GM18526 (cell line): ENCODE data around the gene BOLL.

Experiments
- POLR2A ChIP-seq: IDR thresholded peaks from 3 replicates; pipeline ENCODE4 v1.6.1; 2011; ENCODE audit not compliant: insufficient read length; ENCODE audit errors: extremely low read depth

BOLL gene

DNA sequence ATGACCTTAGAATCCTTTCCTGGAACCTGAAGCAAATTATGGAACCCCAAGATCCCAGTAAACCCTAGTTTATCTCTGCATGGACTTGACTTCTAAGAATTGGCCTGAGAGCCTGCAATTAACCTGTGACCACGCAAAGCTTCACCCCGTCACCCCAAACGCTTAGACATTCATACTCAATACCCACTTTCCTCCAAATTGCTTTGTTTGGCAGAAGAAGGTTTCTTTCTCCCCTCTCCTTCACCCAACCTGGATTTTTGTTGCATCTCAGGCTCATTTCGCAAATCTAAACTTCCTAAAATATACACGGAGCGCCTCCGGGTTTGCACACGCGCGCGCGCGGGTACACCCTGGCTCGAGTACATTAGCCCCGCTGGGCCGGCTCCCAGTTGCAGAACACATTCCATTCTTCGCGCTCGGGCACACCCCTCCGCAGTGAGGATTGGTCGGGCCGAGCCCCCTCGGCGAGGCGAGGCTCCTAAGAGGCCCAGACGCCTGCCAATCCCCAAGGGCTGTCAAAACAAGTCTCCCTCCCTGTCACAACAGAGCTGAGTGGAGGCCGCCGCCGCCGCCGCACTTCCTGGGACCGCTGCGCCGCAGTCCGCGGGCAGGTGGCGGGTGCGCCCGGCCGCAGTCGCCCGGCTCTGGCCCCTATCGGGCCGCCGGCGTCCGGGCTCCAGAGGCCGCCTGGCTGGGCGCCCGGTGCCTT is 19.1 kb upstream of the BOLL start, which contains the start of gene PLCL1:
Gene PLCL1, plus strand, starts transcription at position 545 of the 709 bp plus-strand sequence.
- no peak for TF ChIP-seq POLR2A

- TF ChIP-seq POLR2A = no peak
Observed at GRCh38 chr2:197803033-197803444, 17.9 kb upstream of the BOLL start.

- TF ChIP-seq POLR2A = no peak
Observed at GRCh38 chr2:197801033-197801432, 15.9 kb upstream of the BOLL start.

- no peak for TF ChIP-seq POLR2A
Observed at GRCh38 chr2:197800091-197800490, 15.0 kb upstream of the BOLL start.

DNA sequence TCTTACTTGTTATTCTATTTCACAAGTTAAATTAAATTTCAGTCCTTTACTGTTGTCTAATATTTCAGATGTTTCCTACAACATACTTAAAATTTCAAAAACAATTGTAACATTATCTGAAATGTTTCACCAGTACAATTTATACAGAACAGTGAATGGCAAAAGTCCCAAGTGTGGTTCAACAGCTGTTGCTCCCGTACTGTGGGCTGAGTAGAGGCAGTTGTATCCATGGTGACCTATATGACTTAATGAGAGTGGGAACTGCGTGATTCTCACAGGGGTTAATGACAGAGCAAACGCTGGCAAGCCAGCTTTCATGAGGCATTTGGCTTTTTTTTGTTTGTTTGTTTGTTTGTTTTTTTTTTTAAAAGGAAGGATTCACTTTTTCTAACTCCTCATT is 13.9 kb upstream of the BOLL start:
- no peak for TF ChIP-seq POLR2A

GRCh38 chr2:197798187-197798586 is 13.1 kb upstream of the BOLL start:
- no peak for TF ChIP-seq POLR2A

- TF ChIP-seq POLR2A = no peak
Observed at GRCh38 chr2:197795277-197795676, 10.2 kb upstream of the BOLL start.

DNA sequence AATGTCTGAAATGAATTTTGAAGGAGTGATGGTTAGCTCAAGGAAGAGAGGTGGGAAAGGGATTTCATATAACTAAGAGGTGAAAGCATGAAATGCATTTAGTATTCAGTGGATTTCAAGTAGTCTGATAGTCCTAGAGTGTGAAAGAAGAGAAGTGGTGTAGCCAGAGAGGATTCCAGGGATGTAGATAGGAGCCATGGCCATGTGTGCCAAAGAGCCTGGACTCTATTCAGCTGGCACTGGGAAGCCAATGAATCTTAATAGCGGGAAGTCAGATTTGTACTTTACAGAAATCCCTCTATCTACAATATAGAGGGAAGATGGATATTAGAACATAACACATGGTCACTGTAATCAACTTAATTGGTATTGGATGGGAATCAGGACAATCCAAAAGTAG is 8.3 kb upstream of the BOLL start:
- no peak for TF ChIP-seq POLR2A

- TF ChIP-seq POLR2A = no peak
Observed at GRCh38 chr2:197786010-197786877, 1.1 kb upstream of the BOLL start.

GRCh38 chr2:197782126-197782525 is 3.0 kb downstream of the BOLL start:
- no peak for TF ChIP-seq POLR2A

DNA sequence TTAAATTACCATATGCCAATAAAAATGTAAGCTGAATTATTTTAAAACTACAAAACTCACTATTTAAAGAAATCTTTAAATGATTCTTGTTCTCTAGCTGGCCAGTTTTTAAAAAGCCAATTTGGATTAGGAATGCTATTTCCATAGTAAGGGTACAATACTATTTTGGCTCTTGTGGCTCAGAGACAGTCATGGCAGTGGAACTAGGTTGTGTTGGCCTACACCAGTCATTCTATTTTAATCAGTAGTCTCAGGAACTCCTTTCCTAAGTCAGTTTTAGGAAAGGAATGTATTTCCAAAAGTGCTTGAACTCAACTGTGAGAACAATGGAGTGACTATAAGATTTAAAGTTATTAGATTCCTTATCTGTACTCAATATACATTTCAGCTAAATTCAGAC is 5.9 kb downstream of the BOLL start:
- no peak for TF ChIP-seq POLR2A

- no peak for TF ChIP-seq POLR2A
Observed at GRCh38 chr2:197777823-197778407, 7.2 kb downstream of the BOLL start.

DNA sequence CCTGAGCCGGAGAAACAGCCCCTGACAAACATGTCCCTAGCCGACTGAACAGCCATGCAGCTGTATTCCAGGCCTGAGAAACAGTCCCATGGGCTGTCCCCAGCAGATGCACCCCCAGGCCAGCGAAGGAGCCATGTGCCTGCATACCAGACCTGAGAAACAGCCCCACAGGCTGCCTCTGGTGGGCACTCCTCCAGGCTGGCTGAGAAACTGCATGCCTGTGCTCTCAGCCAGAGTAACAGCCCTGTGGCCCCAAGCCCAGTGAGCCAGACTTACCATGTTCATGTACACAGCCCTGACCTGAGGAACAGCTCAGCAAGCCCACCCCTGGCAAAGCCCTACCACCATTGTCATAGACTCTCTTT is 24.8 kb downstream of the BOLL start:
- TF ChIP-seq POLR2A = no peak

GRCh38 chr2:197759625-197760292 is 25.4 kb downstream of the BOLL start:
- no peak for TF ChIP-seq POLR2A

DNA sequence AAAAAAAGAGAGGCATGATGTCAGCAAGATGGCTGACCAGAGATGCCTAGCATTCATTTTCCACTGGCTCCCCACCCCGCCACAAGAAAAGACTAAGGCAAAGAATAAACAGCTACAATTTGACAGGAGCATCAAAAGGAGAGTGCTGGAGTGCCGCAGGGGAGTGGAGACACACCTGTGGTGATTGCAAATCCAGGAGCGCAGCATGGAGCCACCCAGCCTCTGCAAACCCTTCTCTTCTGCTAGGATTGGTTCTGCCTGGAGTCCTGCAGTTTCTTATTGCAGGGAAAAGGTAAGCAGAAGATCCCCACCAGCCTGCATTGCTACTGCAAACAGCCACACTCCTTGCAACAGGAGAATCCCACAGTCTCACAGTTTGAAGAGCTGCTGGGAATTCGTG is 26.1 kb downstream of the BOLL start:
- no peak for TF ChIP-seq POLR2A
